Putamen (tissue), 1 donor: ENCODE results near the gene MTIF3.
"Not testable (repeated sequence)": the region's sequence is repeated elsewhere in the genome, so short reads cannot be mapped to it uniquely, and the experiment has no call there.

Experiments
- DNase-seq: peaks from one replicate; pipeline ENCODE4 v3.0.0-alpha.2; 2016; ENCODE audit warnings: low spot score

The MTIF3 gene

DNA sequence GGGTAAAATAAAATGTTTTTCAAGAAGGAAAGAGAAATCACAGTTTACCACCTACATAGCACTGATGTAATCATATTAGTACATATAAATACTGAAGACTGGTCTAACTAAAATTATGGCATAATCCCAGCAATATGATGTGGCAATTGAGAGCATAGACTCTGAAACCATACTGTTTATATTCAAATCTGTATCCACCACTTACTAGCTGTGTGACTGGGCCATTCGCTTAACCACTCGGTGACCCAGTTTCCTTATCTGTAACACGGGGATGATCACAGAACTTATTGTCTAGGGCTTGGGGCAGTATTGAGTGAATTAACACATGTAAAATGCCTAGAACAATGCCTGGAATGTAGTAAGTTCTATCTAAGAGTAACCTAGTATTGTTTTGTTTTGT is 39.0 kb downstream of the MTIF3 start:
- DNase-seq: no peak

DNA sequence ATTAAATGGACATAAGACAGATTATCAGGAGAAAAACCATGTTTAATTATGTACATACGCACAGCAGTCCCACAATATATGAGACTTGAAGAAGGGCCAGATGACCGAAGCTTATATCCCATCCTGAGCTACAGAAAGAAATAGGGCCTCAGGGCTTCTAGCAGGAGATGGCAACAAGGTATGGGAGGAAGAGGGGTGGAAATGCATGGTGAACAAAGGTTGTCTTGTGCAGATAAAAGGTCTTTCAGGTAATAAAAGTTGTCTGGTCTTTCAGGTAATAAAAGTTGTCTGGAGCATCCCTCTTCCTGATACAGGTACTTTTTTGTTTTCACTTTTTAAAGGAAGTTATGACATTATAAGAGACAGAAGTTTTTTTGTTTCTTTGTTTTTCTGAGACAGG is 41.4 kb downstream of the MTIF3 start:
- no peak for DNase-seq

DNA sequence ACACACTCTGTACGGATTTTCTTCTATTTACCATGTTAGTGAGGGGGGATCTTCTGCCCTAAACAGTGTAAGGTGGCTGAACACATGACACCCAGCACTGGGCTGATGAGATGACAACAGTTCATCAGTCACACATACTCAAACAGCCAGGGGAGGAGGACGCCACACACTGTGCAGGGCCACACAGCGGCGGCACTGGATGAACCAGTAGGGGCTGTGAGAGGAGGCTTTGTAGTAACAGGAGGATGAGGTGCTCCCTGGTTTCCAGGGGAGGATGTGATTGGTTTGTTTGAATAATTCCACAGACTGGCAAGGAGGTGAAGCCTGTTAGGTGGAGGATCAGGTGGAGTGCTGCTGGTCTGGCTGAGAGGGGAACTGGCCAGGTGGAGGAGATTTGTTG is 42.3 kb downstream of the MTIF3 start:
- no peak for DNase-seq

DNA sequence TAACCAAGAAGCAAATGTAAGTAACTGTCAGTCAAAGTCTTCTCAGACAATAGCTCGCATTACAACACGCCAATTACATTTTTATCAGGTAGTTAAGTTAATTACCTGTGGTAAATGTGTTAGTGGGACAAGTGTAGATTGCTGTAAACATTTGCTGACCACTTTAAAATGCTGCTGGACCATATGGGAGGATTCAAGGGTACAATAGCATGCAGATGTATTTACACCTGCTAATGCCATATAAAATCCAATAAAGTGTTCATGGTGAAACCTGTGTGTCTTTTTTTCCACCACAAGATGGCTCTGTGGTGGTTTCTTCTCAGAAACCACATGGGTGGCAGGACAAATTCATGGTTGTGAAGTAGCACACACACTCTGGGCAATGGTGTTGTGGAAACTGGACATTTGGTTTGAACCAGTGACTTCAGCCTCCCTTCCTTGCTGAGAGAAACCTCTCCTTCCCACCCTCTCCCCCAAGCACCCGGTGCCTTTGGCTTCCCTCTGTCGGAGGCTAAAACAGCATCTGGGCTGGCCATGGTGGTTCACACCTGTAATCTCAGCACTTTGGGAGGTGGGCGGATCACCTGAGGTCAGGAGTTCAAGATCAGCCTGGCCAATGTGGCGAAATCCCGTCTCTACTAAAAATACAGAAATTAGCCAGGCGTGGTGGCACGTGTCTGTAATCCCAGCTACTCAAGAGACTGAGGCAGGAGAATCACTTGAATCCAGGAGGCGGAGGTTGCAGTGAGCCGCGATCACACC is 44.0 kb downstream of the MTIF3 start:
- no peak for DNase-seq

DNA sequence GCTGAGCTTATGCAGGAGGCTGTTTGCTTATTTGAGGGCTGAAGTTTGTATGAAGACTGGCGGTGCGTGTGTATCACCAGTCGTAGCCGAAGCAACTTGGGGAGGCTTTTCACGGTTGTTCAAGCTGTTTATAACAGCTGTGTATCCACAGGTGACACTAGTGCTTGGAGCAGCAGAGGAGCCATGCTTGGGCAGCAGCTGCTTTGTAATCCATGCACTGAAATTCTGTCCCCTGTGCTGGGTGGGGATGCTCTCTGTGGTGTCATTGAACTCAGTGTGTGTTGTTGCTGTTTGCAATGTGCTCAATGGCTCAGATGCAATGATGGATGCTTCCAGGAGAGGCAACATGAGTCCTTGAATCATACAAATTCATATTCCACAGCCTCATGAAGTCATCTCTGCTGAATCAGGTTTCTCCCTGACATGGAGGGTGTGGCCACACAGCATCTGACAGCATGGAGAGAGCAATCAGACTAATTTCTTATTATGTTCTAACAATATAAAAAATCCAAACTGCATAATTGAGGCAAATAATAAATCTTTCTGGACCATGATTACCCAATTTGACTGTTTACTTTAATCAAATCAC is 44.7 kb downstream of the MTIF3 start:
- DNase-seq: no peak

DNA sequence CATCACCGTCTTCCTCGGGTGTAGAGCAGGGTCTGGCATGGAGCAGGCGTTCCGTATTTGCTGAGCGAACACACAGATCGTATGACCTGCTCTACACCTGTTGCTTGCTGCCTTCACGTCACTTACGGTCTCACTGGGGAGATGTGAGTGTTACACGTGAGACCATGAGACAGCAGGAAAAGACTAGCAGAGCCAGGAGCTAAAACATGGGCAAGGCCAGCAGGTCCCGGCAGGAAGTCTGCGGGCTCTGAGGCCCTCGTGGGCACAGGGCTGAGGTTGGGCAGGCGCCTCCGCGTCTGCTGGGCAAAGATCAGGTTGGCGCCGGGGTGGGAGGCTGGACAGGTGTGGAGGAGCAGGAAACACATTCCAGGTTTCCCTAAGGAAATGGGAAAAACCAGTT is 45.7 kb downstream of the MTIF3 start:
- DNase-seq: no peak

DNA sequence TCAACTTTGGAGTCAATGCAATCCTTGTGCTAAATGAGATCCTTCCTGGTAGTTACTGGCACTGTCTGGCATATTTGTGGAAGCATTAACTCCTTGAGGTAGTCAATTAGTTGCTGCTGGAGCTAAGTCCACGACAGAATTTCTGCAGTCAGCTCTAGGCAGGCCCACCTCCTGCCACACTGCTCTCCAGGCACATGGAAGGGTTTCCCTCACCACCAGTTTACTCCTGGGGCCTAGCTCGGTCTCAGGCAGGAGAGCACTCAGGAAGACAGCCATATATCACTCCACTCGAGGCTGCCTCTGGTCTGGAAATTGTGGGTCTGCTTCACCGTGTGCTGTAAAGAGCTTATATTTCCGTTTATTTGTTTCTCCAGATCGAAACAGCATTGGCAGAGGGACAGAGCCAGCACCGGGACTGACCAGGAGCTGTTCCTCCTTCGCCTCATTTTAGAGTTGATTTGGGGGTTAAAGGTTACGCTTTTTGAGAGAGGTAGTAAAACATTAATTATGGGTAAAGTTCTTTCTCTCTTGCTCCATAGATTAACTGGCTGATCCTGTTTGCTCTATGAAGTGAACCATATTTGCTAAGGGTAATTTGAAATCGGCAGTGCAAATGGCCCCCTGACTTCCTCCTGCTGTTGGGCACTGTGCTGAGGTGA is 46.5 kb downstream of the MTIF3 start:
- no peak for DNase-seq

DNA sequence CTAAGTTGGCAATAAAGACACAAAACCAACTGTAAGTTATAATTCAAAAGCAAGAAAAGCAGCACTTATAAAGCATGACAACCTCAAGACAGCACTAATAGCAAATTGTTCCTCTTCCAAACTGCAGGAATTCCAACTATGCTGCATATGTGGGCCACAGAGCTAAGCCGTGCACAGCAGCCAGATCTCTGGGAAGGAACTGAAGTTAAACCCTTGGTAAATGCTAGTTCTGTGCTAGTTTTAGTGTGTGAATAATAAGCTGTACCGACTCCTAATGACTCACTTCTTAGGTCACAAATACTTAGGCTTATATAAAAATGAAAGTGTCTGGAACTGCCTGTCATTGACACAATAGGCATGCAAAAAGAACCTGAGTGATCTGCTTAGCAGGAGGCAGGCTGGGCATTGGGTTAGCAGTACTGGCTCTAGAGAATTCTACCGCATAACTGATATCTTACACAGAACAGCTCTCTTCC is 47.1 kb downstream of the MTIF3 start:
- DNase-seq: peak; percentile 64

DNA sequence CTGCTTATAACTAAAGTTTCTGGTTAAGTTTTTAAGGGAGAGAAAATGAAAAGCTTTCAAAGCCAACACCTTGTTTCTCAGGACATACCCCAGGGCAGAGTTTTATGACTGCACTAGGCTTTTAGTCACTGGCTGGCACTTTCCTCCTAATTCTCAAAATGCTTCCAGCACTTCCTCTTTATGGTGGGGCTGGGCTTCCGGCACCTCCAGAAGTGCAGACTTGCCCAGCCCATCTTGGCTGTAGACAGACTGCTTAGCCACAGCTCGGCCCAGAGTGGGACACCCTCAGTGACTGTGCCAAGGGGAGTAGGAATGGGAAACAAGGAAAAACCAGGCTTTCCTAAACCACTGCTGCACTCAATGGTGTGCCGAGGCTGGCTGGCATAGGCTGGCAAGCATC is 49.2 kb downstream of the MTIF3 start:
- no peak for DNase-seq

DNA sequence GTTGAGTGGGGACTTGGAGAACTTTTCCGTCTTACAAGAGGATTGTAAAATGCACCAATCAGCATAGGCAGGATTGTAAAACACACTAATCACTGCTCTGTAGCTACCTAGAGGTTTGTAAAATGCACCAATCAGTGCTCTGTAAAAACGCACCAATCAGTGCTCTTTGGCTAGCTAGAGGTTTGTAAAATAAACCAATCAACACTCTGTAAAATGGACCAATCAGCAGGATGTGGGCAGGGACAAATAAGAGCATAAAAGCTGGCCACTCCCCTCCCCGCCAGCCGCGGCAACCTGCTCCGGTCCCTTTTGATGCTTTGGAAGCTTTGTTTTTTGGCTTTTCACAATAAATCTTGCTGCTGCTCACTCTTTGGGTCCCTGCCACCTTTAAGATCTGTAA is 50.0 kb downstream of the MTIF3 start:
- DNase-seq: not testable (repeated sequence)

DNA sequence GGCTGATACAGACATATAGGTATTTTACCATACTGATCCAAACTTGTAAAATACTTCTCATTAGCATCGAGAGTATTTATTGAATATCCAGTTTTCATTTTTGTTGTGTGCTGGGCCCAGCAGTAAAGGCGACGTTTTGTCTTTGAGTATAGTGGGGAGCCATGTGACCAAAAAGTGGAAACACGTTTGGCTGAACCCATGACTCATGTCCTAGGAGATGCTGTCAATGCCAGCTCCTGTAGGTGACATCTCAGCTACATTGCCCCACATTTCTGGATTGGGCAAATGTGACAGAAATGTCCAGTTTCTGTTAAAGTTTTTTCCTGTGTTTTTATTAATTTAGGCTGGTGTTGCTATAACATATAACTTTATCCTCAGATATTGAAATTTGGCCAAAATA is 52.0 kb downstream of the MTIF3 start:
- no peak for DNase-seq

DNA sequence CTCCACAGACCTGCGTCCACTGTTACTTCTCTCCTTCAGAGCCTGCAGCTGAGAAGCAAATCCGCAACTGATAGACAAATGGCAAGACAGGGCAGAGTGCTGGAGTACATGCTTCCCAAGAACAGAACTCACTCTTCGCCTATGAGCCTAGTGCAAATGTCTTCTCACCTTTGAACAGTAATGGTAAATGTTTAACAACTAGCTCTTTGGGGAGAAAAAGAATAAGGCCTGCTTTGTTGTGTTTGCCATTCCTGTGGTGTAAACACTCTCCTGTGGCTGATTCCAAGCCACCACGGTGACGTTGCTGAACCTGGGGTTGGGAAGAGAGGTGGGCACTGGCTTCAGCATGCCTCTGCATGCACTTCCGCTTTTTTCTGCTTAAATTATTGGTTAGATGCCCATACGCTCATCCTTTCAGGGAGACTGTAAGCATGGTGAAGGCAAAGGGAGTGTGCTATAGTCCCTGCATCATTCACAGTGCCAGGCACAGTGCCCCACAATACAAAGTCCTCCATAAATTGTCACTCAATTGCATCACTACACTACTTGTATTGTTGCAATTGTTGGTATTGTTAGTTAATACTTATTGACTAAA is 54.0 kb downstream of the MTIF3 start:
- DNase-seq: no peak

DNA sequence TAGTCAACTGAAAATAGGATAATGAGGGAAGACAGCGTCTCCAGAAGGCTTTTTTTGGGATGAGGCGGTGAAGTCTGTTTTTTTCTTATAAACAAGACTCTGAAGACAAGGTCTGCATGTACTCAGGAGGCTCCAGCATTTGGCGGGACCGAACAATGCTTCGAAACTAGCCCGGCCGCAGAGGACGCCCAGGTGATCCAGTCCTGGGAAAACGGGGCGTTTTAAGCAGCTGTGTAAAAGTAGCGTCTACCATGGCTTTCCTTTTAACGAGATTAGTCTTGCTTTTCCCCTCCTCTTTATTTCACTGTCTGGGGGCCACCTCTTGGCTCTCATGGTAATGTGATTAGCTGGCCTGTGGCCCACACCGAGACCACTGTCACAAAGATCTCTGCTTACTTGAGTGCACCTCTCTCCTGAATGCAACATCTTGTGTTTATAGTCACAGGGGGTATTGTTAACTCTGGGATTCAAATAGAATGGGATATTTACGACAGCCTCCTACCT is 55.3 kb downstream of the MTIF3 start:
- DNase-seq: no peak

DNA sequence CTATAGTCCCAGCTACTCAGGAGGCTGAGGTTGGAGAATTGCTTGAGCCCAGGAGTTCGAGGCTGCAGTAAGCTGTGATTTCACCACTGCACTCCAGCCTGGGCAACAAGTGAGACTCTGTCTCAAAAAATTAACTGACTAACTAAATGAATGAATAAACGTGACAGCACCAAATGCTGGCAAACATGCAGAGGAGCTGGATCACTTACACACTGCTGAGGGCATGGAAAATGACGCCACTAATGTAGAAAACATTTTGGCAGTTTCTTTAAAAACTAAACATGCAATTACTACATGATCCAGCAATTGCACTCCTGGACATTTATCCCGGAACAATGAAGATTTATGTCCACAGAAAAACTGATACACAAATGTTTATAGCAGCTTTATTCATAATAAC is 57.3 kb downstream of the MTIF3 start:
- no peak for DNase-seq

DNA sequence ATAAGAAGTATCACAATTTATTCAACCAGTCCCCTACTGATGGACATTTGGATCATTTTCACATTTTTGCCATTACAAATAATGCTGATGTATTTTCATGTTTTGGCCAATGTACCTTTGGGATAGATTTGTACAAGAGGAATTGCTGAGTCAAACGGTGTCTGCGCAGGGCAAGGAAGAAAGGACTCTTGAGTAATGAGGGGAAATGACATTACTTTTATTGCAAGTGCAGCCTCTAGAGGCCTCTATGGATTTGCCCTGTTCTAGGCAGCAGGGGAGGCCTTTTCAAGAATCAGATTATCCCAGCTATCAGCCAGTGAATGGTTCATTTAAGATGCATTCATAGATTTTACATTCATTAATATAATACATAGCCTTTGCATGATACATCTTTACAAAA is 58.9 kb downstream of the MTIF3 start:
- DNase-seq: no peak

DNA sequence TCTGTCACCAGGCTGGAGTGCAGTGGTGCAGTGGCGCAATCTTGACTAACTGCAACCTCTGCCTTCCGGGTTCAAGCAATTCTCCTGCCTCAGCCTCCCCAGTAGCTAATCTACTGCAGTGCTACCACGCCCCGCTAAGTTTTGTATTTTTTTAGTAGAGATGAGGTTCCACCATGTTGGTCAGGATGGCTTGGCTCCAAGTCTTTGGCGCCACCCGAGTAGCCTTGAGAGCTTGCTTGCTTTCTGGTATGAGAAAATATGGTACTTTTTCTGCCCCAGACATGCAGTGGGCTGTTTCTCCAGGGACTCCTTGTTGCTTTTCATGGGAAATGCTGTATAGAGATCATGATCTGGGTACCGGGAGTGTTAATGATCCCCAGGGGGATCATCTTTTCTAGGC is 60.5 kb downstream of the MTIF3 start:
- DNase-seq: no peak

DNA sequence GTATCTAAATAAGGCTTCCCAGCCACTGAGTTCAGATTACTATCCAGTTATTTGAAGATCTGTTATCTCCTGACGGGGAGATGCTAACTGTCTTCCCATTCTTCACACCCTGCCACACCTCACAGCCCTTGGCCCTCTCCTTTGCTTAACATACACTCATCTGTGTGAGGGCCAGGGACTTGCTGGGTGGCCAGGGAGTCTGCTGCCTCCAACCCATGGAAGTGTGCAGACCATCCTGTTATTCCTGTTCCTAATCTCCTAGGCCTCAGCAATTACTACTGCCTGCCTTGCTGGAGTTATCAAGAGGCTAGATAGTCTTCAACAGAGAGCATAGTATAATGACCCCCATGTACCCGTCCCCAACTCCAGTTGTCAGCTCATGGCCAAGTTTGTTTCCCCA is 62.1 kb downstream of the MTIF3 start:
- no peak for DNase-seq
